OCI-LY1 (cell line): Measurements from ENCODE around the gene GPHA2.
A peak's percentile ranks its signal among the peaks of the same experiment; 100 is the strongest.

Experiments
- H2AFZ ChIP-seq: fragments of 200-600 bp; sonication (generic), shearing (Covaris generic); 2 replicates; pipeline ENCODE4 v1.6.0; 2014; ENCODE audit warnings: antibody characterized with exemption, mild to moderate bottlenecking, low read length
- H3F3A ChIP-seq: fragments of 200-600 bp; sonication (generic), shearing (Covaris generic); 2 replicates; pipeline ENCODE4 v1.6.0; 2014; ENCODE audit warnings: mild to moderate bottlenecking, antibody characterized with exemption, low read length, moderate library complexity; ENCODE audit not compliant: insufficient read depth
- H3K27ac ChIP-seq: fragments of 200-600 bp; sonication (generic); 2 replicates; pipeline ENCODE4 v1.5.1; 2014; ENCODE audit warnings: low read length, mixed run types, mild to moderate bottlenecking, low read depth; ENCODE audit not compliant: poor library complexity, severe bottlenecking
- H3K27me3 ChIP-seq: fragments of 200-600 bp; sonication (generic); 2 replicates; pipeline ENCODE4 v1.6.0; 2014; ENCODE audit warnings: antibody characterized with exemption, mild to moderate bottlenecking, low read length, moderate library complexity; ENCODE audit not compliant: insufficient read depth
- H3K36me3 ChIP-seq: fragments of 200-600 bp; sonication (generic); 2 replicates; pipeline ENCODE4 v1.6.1; 2014; ENCODE audit warnings: mild to moderate bottlenecking, antibody characterized with exemption, low read length, moderate library complexity, mixed read lengths; ENCODE audit not compliant: insufficient read depth
- H3K4me1 ChIP-seq: fragments of 200-600 bp; sonication (generic); 2 replicates; pipeline ENCODE4 v1.5.1; 2014; ENCODE audit warnings: mild to moderate bottlenecking, low read length, moderate library complexity; ENCODE audit not compliant: insufficient read depth, severe bottlenecking
- H3K4me2 ChIP-seq: fragments of 200-600 bp; sonication (generic), shearing (Covaris generic); 2 replicates; pipeline ENCODE4 v1.6.1; 2014; ENCODE audit warnings: low read length
- H3K4me3 ChIP-seq: fragments of 200-600 bp; sonication (generic); 2 replicates; pipeline ENCODE4 v1.5.1; 2014; ENCODE audit warnings: low read length, low read depth, mild to moderate bottlenecking, mixed read lengths; ENCODE audit not compliant: poor library complexity, severe bottlenecking
- H3K79me2 ChIP-seq: fragments of 200-600 bp; shearing (Covaris generic); 2 replicates; pipeline ENCODE4 v1.6.1; 2016; ENCODE audit warnings: mixed run types, low read length, mixed read lengths; ENCODE audit not compliant: insufficient read depth
- H3K9ac ChIP-seq: fragments of 200-600 bp; sonication (generic), shearing (Covaris generic); 2 replicates; pipeline ENCODE4 v1.6.1; 2014; ENCODE audit warnings: mild to moderate bottlenecking, low read length, mixed read lengths
- H3K9me2 ChIP-seq: fragments of 200-600 bp; sonication (generic), shearing (Covaris generic); 2 replicates; pipeline ENCODE4 v1.6.1; 2014; ENCODE audit warnings: low read depth, mild to moderate bottlenecking, low read length, mixed read lengths
- H3K9me3 ChIP-seq: fragments of 200-600 bp; shearing (Covaris generic); 2 replicates; pipeline ENCODE4 v1.6.1; 2014; ENCODE audit warnings: low read length, mixed read lengths
- H4K20me1 ChIP-seq: fragments of 200-600 bp; sonication (generic), shearing (Covaris generic); 2 replicates; pipeline ENCODE4 v1.6.0; 2016; ENCODE audit warnings: mild to moderate bottlenecking, low read length; ENCODE audit not compliant: insufficient read depth
- CTCF ChIP-seq: fragments of 200-600 bp; sonication (generic), shearing (Covaris generic); IDR thresholded peaks from 2 replicates; pipeline ENCODE4 v1.5.1; 2017; ENCODE audit warnings: mild to moderate bottlenecking, antibody characterized with exemption, low read length, moderate library complexity, mixed read lengths
- EZH2 ChIP-seq: fragments of 200-600 bp; sonication (generic), shearing (Covaris generic); IDR thresholded peaks from 2 replicates; pipeline ENCODE4 v1.8.0; 2017; ENCODE audit warnings: borderline replicate concordance, mixed run types, mild to moderate bottlenecking, antibody characterized with exemption, low read length, moderate library complexity, mixed read lengths

GPHA2 gene

GRCh38 chr11:64971421-64972233 lies 35.9 kb upstream of the GPHA2 start, which contains the start of gene MAJIN:
TSS of gene MAJIN (minus strand) at chr11:64972108. CDS start at chr11:64959405, 12,703 bp downstream.
- Histone ChIP-seq H3K27me3 (no peaks in the 10 kb centered on the region), H3K9ac (peak within 1 kb of the TSS; percentile 24; the same call in 1 of the 2 replicates), H3K79me2 (no peaks in the 10 kb centered on the region), H3F3A (no peaks in the 10 kb centered on the region), H3K9me3 (no peaks in the 10 kb centered on the region), H3K4me3 (peak within 1 kb of the TSS; percentile 30), H3K9me2 (no peaks in the 10 kb centered on the region), H2AFZ (no peak within 1 kb of the TSS), H3K27ac (no peak within 1 kb of the TSS), H3K4me2 (peak within 1 kb of the TSS; percentile 44), H3K36me3 (no peaks in the 10 kb centered on the region), H4K20me1 (no peaks in the 10 kb centered on the region), H3K4me1 (peaks cover 34% of the 10 kb centered on the region)
- TF ChIP-seq CTCF (no peak), EZH2 (no peak)

DNA sequence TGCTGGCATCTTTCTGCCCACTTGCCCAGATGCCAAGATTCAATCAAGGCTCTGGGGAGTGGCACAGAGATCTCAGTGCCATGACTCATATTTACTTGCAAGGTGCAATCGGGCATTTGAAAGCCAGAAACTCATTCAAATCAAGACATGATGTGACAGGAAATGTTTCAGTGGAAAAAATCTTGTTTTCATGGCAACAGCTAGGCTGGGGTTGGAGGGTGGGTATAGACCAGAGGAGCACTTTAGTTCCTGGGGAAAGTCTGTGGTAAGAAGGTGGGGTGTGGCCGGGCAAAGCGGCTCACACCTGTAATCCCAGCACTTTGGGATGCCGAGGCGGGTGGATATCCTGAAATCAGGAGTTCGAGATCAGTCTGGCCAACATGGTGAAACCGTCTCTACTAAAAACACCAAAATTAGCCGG lies 35.0 kb upstream of the GPHA2 start:
- no peak overlapping the region for H3K4me3 ChIP-seq
- H3K79me2 ChIP-seq = no peaks in the 10 kb centered on the region
- H3K9ac ChIP-seq = no peak overlapping the region
- no peaks in the 10 kb centered on the region for H3K27me3 ChIP-seq
- no peaks in the 10 kb centered on the region for H3F3A ChIP-seq
- no peak overlapping the region for H2AFZ ChIP-seq
- H3K27ac ChIP-seq = no peak overlapping the region
- H3K4me1 ChIP-seq = peaks cover 34% of the 10 kb centered on the region
- no peak overlapping the region for H3K4me2 ChIP-seq
- H3K36me3 ChIP-seq = no peaks in the 10 kb centered on the region
- H3K9me2 ChIP-seq = no peaks in the 10 kb centered on the region
- H3K9me3 ChIP-seq = no peaks in the 10 kb centered on the region
- no peak for TF ChIP-seq EZH2
- no peaks in the 10 kb centered on the region for H4K20me1 ChIP-seq

GRCh38 chr11:64969209-64969608 lies 33.5 kb upstream of the GPHA2 start:
- no peak overlapping the region for H2AFZ ChIP-seq
- H3K9me2 ChIP-seq = no peaks in the 10 kb centered on the region
- H4K20me1 ChIP-seq = no peaks in the 10 kb centered on the region
- no peak overlapping the region for H3K27ac ChIP-seq
- H3F3A ChIP-seq = no peaks in the 10 kb centered on the region
- H3K36me3 ChIP-seq = no peaks in the 10 kb centered on the region
- no peaks in the 10 kb centered on the region for H3K27me3 ChIP-seq
- H3K4me2 ChIP-seq = no peak overlapping the region
- H3K9me3 ChIP-seq = no peaks in the 10 kb centered on the region
- no peaks in the 10 kb centered on the region for H3K79me2 ChIP-seq
- no peak for TF ChIP-seq EZH2
- no peak for TF ChIP-seq CTCF
- no peak overlapping the region for H3K4me3 ChIP-seq
- no peak overlapping the region for H3K9ac ChIP-seq
- H3K4me1 ChIP-seq = peaks cover 28% of the 10 kb centered on the region

DNA sequence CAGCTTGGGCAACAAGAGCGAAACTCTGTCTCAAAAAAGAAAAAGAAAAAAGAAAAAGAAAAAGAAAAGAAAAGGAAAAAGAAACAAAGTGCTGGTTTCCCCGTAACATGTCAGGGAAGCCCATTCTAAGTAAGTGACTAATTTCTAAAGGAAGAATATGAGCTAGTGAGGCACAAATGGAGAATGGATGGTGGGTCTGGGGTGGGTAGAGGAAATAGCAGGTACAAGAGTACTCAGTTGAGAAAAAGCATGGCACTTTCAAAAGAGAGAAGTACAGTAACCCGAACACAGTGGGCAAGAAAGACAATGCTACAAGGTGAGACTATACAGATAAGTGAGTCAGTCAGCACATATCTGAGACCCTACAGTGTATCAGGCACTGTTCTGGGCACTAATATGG lies 31.7 kb upstream of the GPHA2 start:
- Histone ChIP-seq H3K9me3 (no peaks in the 10 kb centered on the region), H3K79me2 (no peaks in the 10 kb centered on the region), H3K27me3 (no peaks in the 10 kb centered on the region), H3K36me3 (no peaks in the 10 kb centered on the region), H3K27ac (no peak overlapping the region), H3F3A (no peaks in the 10 kb centered on the region), H3K4me2 (no peak overlapping the region), H2AFZ (no peak overlapping the region), H3K9me2 (no peaks in the 10 kb centered on the region), H3K9ac (no peak overlapping the region), H3K4me3 (no peak overlapping the region), H4K20me1 (no peaks in the 10 kb centered on the region), H3K4me1 (peaks cover 19% of the 10 kb centered on the region)
- TF ChIP-seq CTCF = no peak
- TF ChIP-seq EZH2 = no peak
